ENCODE data around the gene PAQR4.
A peak's percentile ranks its signal among the peaks of the same experiment; 100 is the strongest.

Gene PAQR4

GRCh38 chr16:2966043-2966807 lies 2.9 kb upstream of the PAQR4 start:
- DNase-seq, result no peak

GRCh38 chr16:2966808-2967191 lies 2.3 kb upstream of the PAQR4 start:
- no peak for DNase-seq

- DNase-seq, result no peak
Observed at GRCh38 chr16:2967211-2967631, 1.9 kb upstream of the PAQR4 start.

GRCh38 chr16:2967721-2968161 lies 1.4 kb upstream of the PAQR4 start:
- DNase-seq, result no peak

GRCh38 chr16:2968368-2968737 lies 795 bp upstream of the PAQR4 start:
- peak; percentile 82 for DNase-seq

DNA sequence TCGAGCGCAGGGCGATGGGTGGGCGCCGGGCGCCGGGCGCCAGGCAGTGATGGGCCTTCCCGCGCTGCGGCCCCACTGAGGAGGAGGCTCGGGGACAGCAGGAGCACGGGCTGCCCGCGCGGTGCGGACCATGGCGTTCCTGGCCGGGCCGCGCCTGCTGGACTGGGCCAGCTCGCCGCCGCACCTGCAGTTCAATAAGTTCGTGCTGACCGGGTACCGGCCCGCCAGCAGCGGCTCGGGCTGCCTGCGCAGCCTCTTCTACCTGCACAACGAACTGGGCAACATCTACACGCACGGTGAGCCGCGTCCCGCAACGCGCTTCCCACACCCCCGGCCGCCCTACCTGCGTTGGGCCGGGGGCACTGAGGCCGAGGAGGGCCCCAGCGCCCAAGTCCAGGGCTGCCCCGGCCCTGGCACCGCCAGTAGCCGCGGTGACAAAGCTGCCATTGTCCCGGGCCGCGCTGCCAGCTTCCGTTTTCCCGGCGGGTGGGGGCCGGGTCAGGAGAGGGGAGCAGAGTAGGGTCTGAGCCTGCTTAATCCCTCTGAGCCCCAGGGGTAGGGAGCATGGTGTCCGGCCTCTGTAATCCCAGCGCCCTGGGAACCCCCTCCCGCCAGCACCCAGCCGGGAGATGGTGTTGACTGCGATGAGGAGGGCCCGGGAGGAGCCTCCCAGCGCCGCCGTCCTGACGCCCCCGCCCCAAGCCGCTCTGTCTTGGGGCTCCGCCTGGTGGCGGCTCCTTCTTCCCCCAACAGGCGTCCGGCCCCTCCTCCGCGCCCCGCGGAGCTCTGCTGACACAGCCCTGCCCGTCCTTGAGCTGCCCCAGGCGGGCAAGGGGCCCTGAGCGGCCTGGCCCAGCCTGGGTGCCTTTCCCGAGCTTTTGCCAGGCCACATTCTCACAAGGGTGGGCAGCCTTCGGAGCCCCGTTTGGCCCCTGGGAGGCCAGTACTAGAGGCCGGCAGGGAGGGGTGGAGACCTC lies 685 bp downstream of the PAQR4 start:
- DNase-seq, result peak; percentile 89

DNA sequence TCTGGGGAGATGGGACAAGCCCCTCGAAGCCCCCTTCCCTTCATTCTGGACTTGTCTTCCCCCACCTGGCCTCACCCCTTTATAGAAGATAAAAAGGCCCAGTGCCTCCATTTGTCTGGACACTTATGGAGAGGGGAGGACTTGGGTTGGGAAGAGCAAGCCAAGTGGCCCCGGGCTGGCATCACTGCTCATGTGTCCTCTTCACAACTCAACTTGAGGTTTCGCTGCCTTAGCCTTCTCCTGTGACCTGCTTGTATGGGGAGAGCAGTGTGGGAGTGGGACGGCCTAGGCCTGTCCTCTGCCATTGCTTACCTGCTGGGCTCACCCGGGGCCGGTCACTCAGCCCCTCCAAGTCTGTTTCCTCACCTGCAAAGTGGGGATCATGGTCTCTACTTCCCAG lies 1.4 kb downstream of the PAQR4 start:
- peak; percentile 64 for DNase-seq

- no peak for DNase-seq
Observed at GRCh38 chr16:2971134-2971984, 2.2 kb downstream of the PAQR4 start.

GRCh38 chr16:2971985-2972784 lies 3.0 kb downstream of the PAQR4 start:
- peak; percentile 38 for DNase-seq

DNA sequence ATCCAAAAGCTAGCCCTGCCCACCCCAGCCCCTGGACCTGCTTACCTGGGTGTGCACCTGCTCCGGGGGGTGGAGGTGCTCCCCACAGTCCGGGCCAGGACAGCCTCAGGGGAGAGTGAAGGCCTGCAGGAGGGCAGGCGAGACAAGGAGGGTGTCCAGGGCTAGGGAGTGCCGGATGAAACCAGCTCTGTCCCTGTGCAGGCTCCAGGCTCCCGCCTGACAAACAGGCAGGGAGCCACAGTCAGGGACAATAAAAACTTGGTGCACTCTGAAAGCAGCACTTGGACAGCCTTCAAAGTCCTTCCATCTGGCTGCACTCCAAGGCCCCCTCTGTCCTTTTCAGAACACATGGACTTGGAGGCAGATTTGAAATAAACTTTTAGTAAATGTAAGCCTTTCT lies 3.9 kb downstream of the PAQR4 start:
- no peak for DNase-seq

DNA sequence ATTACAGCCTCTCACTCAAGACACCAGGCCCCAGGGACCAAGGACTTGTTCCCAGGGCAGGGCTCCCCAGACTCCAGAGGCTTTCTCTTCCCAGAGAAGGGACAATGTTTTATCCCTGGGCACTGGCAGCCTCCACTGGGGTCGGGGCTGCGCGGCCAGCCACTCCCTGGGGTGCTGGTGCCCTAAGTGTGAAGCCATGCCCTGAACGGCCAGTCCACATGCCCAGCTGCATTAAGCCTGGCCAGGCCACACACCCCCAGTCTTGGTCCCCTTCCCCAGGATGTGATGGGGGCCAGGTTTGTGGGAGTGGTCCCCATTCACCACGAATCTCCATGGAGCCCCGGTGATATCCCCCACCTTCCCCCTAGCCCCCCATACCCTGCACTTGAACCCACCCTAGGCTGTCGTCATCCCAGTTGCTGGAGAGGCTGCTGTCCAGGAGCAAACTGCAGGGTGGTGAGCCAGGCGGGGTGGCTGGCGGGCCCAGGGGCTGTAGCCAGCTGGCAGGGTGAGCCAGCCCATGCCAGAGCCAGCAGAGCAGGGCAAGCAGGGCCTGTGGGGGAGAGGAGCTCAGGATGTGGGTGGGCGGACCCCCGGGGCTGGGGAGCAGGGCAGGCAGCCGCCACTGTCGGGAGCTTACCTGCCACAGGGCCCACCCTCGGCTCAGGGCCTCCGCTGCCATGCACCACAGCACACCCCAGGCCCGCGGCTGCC lies 4.6 kb downstream of the PAQR4 start:
- no peak for DNase-seq

DNA sequence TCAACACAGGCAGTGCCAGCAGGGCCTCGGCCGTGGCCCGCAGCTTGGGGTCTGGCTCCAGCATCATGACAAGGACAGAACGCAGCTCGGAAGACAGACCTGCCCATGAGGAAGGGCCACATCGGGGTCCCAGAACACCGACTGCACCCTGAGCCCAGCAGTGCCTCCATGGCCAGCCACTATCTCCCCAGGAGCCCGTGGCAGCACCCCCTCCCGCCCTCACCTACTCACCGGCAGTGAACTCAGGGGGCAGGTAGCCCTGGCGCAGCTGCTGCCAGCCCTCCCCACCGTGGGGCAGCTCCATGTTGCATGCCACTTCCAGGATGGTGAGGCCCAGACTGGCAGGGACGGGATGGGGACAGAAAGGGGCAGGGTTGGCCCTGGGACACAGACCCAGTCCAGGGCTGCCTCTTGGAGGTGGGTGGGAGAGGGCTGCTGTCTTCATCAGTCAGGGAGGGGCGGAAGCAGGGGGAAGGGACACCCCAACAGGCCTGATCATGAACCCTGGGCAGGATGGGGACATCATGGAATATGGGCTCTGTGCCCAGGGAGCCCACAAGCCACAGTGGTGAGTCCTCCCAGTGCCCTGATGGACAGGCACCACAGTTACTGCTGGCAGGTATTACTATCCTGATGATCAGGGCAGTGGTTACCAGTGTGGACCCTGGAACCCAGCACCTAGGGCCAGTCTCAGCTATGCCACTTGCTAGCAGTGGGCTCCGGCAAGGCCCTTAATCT lies 5.3 kb downstream of the PAQR4 start:
- DNase-seq, result no peak

- DNase-seq, result no peak
Observed at GRCh38 chr16:2975161-2975795, 6.1 kb downstream of the PAQR4 start.

DNA sequence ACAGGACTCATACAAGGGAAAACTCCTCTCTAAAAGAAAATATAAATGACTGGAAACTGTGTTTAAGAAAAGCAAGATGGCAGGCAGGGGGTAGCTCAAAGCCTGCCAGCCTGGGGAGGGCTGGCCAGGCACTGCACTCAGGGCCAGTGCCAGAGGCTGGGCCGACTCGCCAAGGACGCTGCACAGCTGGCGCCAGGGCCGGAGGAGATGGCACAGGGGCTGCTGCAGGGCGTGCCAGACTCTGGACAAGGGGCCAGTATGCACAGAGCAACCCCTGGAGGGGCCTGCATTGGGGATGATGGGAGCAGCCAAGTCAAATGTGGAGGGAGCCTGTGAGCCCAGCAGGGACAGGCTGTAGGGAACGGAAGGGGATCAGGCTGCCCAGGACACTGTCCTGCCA lies 7.1 kb downstream of the PAQR4 start:
- DNase-seq, result no peak

GRCh38 chr16:2976673-2977072 lies 7.5 kb downstream of the PAQR4 start:
- no peak for DNase-seq

DNA sequence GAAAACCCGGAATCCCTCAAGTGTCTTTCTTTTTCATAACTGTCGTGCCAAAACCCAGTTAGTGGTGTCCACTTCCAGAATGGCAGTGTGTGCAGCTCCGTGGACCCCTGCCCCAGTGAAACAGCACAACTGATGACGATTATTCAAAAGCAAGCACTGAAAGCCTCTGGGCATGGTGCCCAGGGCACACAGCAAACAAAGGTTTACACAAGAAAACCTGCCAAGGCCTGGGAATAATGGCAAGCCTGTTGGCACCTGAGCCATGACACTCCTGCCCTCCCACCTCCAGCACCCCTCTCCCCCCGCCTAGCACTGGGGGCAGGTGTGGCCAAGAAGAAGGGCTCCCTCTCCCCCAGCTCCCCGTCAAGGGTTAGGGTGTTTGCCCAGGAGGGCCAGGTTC lies 8.3 kb downstream of the PAQR4 start:
- DNase-seq, result no peak

DNA sequence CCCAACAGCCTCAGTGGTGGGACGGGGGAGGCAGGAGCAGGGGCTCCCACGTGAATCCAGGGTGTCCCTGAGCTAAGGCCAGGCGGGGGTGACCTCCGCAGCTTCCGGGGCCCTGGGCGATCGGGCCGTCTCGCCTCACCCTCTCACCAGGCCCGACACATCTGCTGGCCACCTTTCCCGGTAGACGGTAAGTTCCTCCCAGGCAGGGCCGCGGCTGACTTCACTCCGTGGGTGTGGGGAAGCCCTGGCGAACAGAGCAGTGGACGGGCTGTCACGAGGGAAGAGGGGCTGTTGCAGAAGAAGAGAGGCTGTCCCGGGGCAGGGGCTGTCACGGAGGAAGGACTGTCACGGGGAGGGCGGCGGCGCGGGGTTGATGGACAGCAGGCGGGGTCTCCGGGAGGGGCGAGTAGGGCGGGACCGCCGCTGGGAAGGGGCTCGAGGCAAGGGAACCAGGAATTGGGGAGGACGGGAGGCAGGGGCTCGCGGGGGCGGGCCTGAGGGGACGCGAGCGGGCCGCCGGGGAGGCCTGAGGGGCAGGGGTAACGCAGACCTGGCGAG lies 10.6 kb downstream of the PAQR4 start:
- DNase-seq, result peak; percentile 55

GRCh38 chr16:2980227-2981176 lies 11.4 kb downstream of the PAQR4 start, which contains the start of gene PKMYT1:
TSS of gene PKMYT1 (minus strand) at chr16:2980446. CDS start at chr16:2979657, 789 bp downstream.
- peak; percentile 94 for DNase-seq
